ENCODE measurements around the gene SCYL3.
"Not testable (repeated sequence)": the region's sequence is repeated elsewhere in the genome, so short reads cannot be mapped to it uniquely, and the experiment has no call there.

The SCYL3 gene

GRCh38 chr1:169899519-169900217, 6.0 kb upstream of the SCYL3 start:
- no peak for DNase-seq (ENCODE audit: low read depth)

- no peak for DNase-seq (ENCODE audit: low read depth)
Measured at GRCh38 chr1:169896013-169896412, 2.3 kb upstream of the SCYL3 start.

- no peak for DNase-seq (ENCODE audit: low read depth)
Measured at GRCh38 chr1:169894424-169895145, 889 bp upstream of the SCYL3 start.

- no peak for DNase-seq (ENCODE audit: low read depth)
Measured at GRCh38 chr1:169892927-169893644, 610 bp downstream of the SCYL3 start.

- DNase-seq (ENCODE audit: low read depth) = no peak
Measured at GRCh38 chr1:169892176-169892926, 1.3 kb downstream of the SCYL3 start.

- DNase-seq (ENCODE audit: low read depth) = no peak
Measured at GRCh38 chr1:169891539-169891885, 2.2 kb downstream of the SCYL3 start.

- no peak for DNase-seq (ENCODE audit: low read depth)
Measured at GRCh38 chr1:169890761-169891538, 2.7 kb downstream of the SCYL3 start.

- DNase-seq (ENCODE audit: low read depth) = no peak
Measured at GRCh38 chr1:169889871-169890270, 3.8 kb downstream of the SCYL3 start.

GRCh38 chr1:169886931-169887330, 6.8 kb downstream of the SCYL3 start:
- DNase-seq (ENCODE audit: low read depth) = no peak

GRCh38 chr1:169886422-169886821, 7.3 kb downstream of the SCYL3 start:
- DNase-seq (ENCODE audit: low read depth) = no peak

- no peak for DNase-seq (ENCODE audit: low read depth)
Measured at GRCh38 chr1:169885207-169885606, 8.5 kb downstream of the SCYL3 start.

GRCh38 chr1:169884634-169885033, 9.1 kb downstream of the SCYL3 start:
- no peak for DNase-seq (ENCODE audit: low read depth)

GRCh38 chr1:169882039-169882511, 11.6 kb downstream of the SCYL3 start:
- DNase-seq (ENCODE audit: low read depth) = no peak

GRCh38 chr1:169879034-169879840, 14.5 kb downstream of the SCYL3 start:
- no peak for DNase-seq (ENCODE audit: low read depth)

- no peak for DNase-seq (ENCODE audit: low read depth)
Measured at GRCh38 chr1:169878498-169878897, 15.2 kb downstream of the SCYL3 start.

GRCh38 chr1:169877800-169878491, 15.8 kb downstream of the SCYL3 start:
- no peak for DNase-seq (ENCODE audit: low read depth)

- no peak for DNase-seq (ENCODE audit: low read depth)
Measured at GRCh38 chr1:169874229-169874628, 19.5 kb downstream of the SCYL3 start.

- no peak for DNase-seq (ENCODE audit: low read depth)
Measured at GRCh38 chr1:169873582-169874199, 20.0 kb downstream of the SCYL3 start.

- no peak for DNase-seq (ENCODE audit: low read depth)
Measured at GRCh38 chr1:169872906-169873305, 20.8 kb downstream of the SCYL3 start.

GRCh38 chr1:169871988-169872387, 21.7 kb downstream of the SCYL3 start:
- not testable (repeated sequence) for DNase-seq (ENCODE audit: low read depth)

All from stimulated activated CD8-positive, alpha-beta memory T cell treated with anti-CD3 and anti-CD28 coated beads, Interleukin-12 subunit alpha, Interleukin-12 subunit beta, amount 100 ng/mL, for 4 hours (primary cell).